Trophoblast cell (in vitro differentiated cells and primary cell): ENCODE data around the gene CAPZB.
A peak's percentile ranks its signal among the peaks of the same experiment; 100 is the strongest.

Experiments
- DNase-seq, 2 donors: peaks; one replicate each; pipeline ENCODE4 v3.0.0-alpha.2; 2016
- H2AFZ ChIP-seq: 2 replicates; pipeline ENCODE4 v1.6.1; 2013; ENCODE audit warnings: low read length, moderate library complexity, mild to moderate bottlenecking; ENCODE audit not compliant: insufficient read depth, poor library complexity
- H2AK5ac ChIP-seq: 2 replicates; pipeline ENCODE4 v1.6.1; 2013; ENCODE audit warnings: mild to moderate bottlenecking, low read length
- H2BK120ac ChIP-seq: 2 replicates; pipeline ENCODE4 v1.6.1; 2013; ENCODE audit warnings: low read length, mild to moderate bottlenecking, moderate library complexity; ENCODE audit not compliant: insufficient read depth, poor library complexity
- H2BK12ac ChIP-seq: 2 replicates; pipeline ENCODE4 v1.6.1; 2013; ENCODE audit warnings: mild to moderate bottlenecking, low read length, moderate library complexity
- H2BK5ac ChIP-seq: 2 replicates; pipeline ENCODE4 v1.6.1; 2013; ENCODE audit warnings: low read length, low read depth, moderate library complexity, mild to moderate bottlenecking; ENCODE audit not compliant: poor library complexity
- H3K14ac ChIP-seq: 2 replicates; pipeline ENCODE4 v1.6.1; 2013; ENCODE audit warnings: mild to moderate bottlenecking, low read length
- H3K18ac ChIP-seq: 2 replicates; pipeline ENCODE4 v1.6.1; 2013; ENCODE audit warnings: mild to moderate bottlenecking, low read length
- H3K23ac ChIP-seq: 2 replicates; pipeline ENCODE4 v1.6.1; 2013; ENCODE audit warnings: low read length
- H3K27ac ChIP-seq: 2 replicates; pipeline ENCODE4 v1.5.1; 2013; ENCODE audit warnings: low read depth, mild to moderate bottlenecking, inconsistent platforms, low read length, moderate library complexity
- H3K27me3 ChIP-seq: 2 replicates; pipeline ENCODE4 v1.6.1; 2013; ENCODE audit warnings: inconsistent platforms, mild to moderate bottlenecking, low read length, moderate library complexity; ENCODE audit not compliant: insufficient read depth
- H3K36me3 ChIP-seq, 2 experiments: 1 replicate in 1 of 2; 2 replicates in 1 of 2; pipeline ENCODE4 v1.6.1; 2013; ENCODE audit warnings: low read length in 2 of 2, mild to moderate bottlenecking in 2 of 2, moderate library complexity in 1 of 2; ENCODE audit not compliant: insufficient read depth in 2 of 2, control insufficient read depth in 1 of 2
- H3K4ac ChIP-seq: 2 replicates; pipeline ENCODE4 v1.6.1; 2013; ENCODE audit warnings: low read depth, mild to moderate bottlenecking, low read length, moderate library complexity
- H3K4me1 ChIP-seq, 2 experiments: 1 replicate in 1 of 2; 2 replicates in 1 of 2; pipeline ENCODE4 v1.6.1; 2013; ENCODE audit warnings: low read length in 2 of 2, mild to moderate bottlenecking in 2 of 2, moderate library complexity in 1 of 2; ENCODE audit not compliant: insufficient read depth in 2 of 2, control insufficient read depth in 1 of 2
- H3K4me2 ChIP-seq: 2 replicates; pipeline ENCODE4 v1.6.1; 2013; ENCODE audit warnings: inconsistent platforms, mild to moderate bottlenecking, low read length, moderate library complexity
- H3K4me3 ChIP-seq: 2 replicates; pipeline ENCODE4 v1.5.1; 2013; ENCODE audit warnings: mild to moderate bottlenecking, low read depth, low read length, inconsistent platforms
- H3K79me1 ChIP-seq: one replicate; pipeline ENCODE4 v1.6.1; 2013; ENCODE audit warnings: low read length
- H3K79me2 ChIP-seq: 2 replicates; pipeline ENCODE4 v1.6.1; 2013; ENCODE audit warnings: low read length, mild to moderate bottlenecking; ENCODE audit not compliant: control insufficient read depth, insufficient read depth, poor library complexity
- H3K9ac ChIP-seq: 2 replicates; pipeline ENCODE4 v1.6.1; 2013; ENCODE audit warnings: mild to moderate bottlenecking, low read length
- H3K9me3 ChIP-seq: 2 replicates; pipeline ENCODE4 v1.6.1; 2013; ENCODE audit warnings: low read depth, mild to moderate bottlenecking, control low read depth, inconsistent platforms, low read length; ENCODE audit not compliant: insufficient read depth
- H4K12ac ChIP-seq: 2 replicates; pipeline ENCODE4 v1.6.1; 2013; ENCODE audit warnings: low read depth, mild to moderate bottlenecking, low read length, moderate library complexity
- H4K8ac ChIP-seq: 2 replicates; pipeline ENCODE4 v1.6.1; 2013; ENCODE audit warnings: low read depth, mild to moderate bottlenecking, low read length, moderate library complexity
- H4K91ac ChIP-seq: one replicate; pipeline ENCODE4 v1.6.1; 2013; ENCODE audit warnings: low read depth, mild to moderate bottlenecking, low read length, moderate library complexity
- WGBS: extraction: QIAGEN DNeasy Blood & Tissue Kit; methylation state at CpG from one replicate; pipeline ENCODE4 v1.1.7; 2013; ENCODE audit warnings: missing lambda C conversion rate; ENCODE audit not compliant: insufficient read length, insufficient coverage; ENCODE audit errors: extremely low coverage; 5-methylcytosine and 5-hydroxymethylcytosine counted together

CAPZB gene

DNA sequence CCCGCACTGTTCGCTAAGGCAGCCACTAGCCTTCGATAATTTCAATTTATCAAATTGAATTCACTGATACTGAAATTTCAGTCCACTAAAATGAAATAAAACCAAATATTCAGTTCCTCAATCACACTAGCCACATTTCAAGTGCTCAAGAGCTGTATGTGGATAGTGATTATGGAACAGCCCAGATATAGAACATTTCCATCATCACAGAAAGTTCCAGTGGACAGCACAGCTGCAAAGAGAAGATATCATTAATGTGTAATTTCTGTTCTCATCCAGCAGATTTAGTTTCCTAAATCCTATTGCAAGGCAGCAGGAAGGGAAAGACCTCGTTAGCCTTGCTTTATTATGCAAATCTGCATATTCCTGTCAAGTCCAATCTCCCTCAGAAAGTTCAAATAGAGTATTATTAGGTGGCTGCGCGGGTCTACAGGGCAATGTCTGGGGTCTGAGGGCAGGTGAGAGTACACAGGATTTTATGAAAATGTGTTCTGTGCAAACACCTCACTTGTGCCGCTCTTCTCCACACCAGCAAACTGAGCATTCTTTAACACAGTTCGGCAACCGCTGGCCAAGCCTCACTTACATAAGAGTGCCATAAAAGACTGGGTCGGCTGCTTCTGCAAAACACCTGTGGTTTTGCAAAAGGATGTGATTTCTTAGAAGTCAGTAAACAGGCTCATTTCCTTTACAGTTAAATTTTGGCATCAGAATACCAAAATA is 22.4 kb downstream of the CAPZB start:
- peaks cover 43% of the 10 kb centered on the region for H3K79me2 ChIP-seq
- no peak overlapping the region for H3K14ac ChIP-seq
- no peak overlapping the region for H3K9ac ChIP-seq
- peaks cover 5 to 6% of the 10 kb centered on the region in 2 experiments for H3K36me3 ChIP-seq
- H3K9me3 ChIP-seq, result peaks cover 3% of the 10 kb centered on the region
- H3K4ac ChIP-seq, result peak overlapping the region; percentile 81
- no peaks in the 10 kb centered on the region for H3K27me3 ChIP-seq
- H4K91ac ChIP-seq, result no peak overlapping the region
- no peak overlapping the region for H3K18ac ChIP-seq
- no peak overlapping the region for H3K4me2 ChIP-seq
- no peak overlapping the region for H2AFZ ChIP-seq
- H2BK5ac ChIP-seq, result no peak overlapping the region
- H2BK120ac ChIP-seq, result no peak overlapping the region
- WGBS, result no CpG with 5 or more reads among the region's 10 CpGs
- DNase-seq, result no peak
- no peak overlapping the region for H3K27ac ChIP-seq
- H4K8ac ChIP-seq, result no peak overlapping the region
- no peak overlapping the region for H2AK5ac ChIP-seq
- no peaks in the 10 kb centered on the region for H3K4me1 ChIP-seq
- H3K23ac ChIP-seq, result no peak overlapping the region
- H2BK12ac ChIP-seq, result no peak overlapping the region
- no peak overlapping the region for H3K4me3 ChIP-seq
- no peaks in the 10 kb centered on the region for H3K79me1 ChIP-seq
- no peak overlapping the region for H4K12ac ChIP-seq

DNA sequence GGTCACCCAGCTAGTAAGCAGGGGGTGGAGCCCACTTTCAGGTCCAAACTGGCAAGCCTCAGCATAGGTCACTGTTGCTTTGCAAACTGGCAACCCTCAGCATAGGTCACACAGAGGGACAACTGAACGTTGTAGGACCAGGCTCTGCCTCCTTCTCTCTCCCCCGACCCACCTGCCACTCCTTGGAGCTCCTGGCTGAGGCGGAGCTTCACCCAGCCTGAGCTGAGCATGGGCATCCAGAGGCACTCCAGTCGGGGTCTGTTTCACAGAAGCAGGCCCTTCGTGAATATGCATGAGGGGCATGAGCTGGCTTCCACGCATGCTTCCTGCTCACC is 24.2 kb downstream of the CAPZB start:
- no CpG with 5 or more reads among the region's 6 CpGs for WGBS
- H4K91ac ChIP-seq, result no peak overlapping the region
- H3K27me3 ChIP-seq, result no peaks in the 10 kb centered on the region
- no peak overlapping the region for H3K23ac ChIP-seq
- no peaks in the 10 kb centered on the region for H3K79me1 ChIP-seq
- H2BK5ac ChIP-seq, result no peak overlapping the region
- H2AFZ ChIP-seq, result no peak overlapping the region
- no peak overlapping the region for H3K18ac ChIP-seq
- peaks cover 3 to 6% of the 10 kb centered on the region in 2 experiments for H3K4me1 ChIP-seq
- no peak overlapping the region for H4K8ac ChIP-seq
- no peak overlapping the region for H2BK120ac ChIP-seq
- peaks cover 2 to 6% of the 10 kb centered on the region in 2 experiments for H3K36me3 ChIP-seq
- no peak for DNase-seq
- no peak overlapping the region for H3K27ac ChIP-seq
- peak overlapping the region; percentile 41 for H3K4ac ChIP-seq
- H4K12ac ChIP-seq, result no peak overlapping the region
- peaks cover 3% of the 10 kb centered on the region for H3K9me3 ChIP-seq
- no peak overlapping the region for H2AK5ac ChIP-seq
- H3K4me3 ChIP-seq, result no peak overlapping the region
- H2BK12ac ChIP-seq, result no peak overlapping the region
- no peak overlapping the region for H3K14ac ChIP-seq
- H3K79me2 ChIP-seq, result peaks cover 33% of the 10 kb centered on the region
- no peak overlapping the region for H3K4me2 ChIP-seq
- H3K9ac ChIP-seq, result no peak overlapping the region

DNA sequence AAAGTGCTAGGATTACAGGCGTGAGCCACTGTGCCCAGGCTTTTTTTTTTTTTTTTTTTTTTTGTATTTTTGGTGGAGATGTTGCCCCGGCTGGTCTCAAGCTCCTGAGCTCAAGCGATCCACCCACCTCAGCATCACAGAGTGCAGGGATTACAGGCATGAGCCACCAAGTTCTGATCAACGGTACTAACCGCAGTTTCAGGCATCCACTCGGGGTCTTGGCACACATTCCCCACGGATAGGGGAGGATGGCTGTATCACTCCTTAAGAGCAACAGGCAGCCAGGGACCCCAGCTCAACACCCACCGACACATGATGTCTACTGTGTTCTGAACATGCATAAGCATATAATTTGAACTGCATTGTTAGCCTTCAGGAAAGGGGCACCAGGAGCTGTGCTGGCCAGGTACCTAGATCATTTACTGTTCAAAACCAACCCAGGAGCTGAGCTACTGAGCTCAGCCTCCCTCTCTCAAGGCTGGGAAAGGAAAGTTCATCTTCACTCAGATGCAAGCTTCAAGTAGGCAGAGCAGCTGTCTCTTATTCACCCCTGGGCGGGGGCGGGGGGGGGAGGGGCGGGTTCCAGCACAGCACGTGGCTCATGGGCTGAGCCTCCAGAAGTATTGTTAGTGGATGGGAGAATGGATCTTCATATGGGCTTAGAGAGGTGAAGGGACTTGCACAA is 24.7 kb downstream of the CAPZB start:
- Histone ChIP-seq H3K4me2 (no peak overlapping the region), H3K9me3 (peaks cover 3% of the 10 kb centered on the region), H2BK5ac (no peak overlapping the region), H3K36me3 (peaks cover 2 to 4% of the 10 kb centered on the region in 2 experiments), H3K9ac (no peak overlapping the region), H2BK120ac (no peak overlapping the region), H4K91ac (no peak overlapping the region), H3K4me1 (peaks cover 3 to 6% of the 10 kb centered on the region in 2 experiments), H3K23ac (no peak overlapping the region), H2AK5ac (no peak overlapping the region), H2BK12ac (no peak overlapping the region), H3K79me2 (peaks cover 31% of the 10 kb centered on the region), H3K27ac (no peak overlapping the region), H2AFZ (no peak overlapping the region), H3K4ac (peak overlapping the region; percentile 41), H3K4me3 (no peak overlapping the region), H3K14ac (no peak overlapping the region), H3K79me1 (no peaks in the 10 kb centered on the region), H4K8ac (no peak overlapping the region), H3K18ac (no peak overlapping the region), H3K27me3 (no peaks in the 10 kb centered on the region), H4K12ac (no peak overlapping the region)
- DNase-seq, result no peak
- no CpG with 5 or more reads among the region's 12 CpGs for WGBS

DNA sequence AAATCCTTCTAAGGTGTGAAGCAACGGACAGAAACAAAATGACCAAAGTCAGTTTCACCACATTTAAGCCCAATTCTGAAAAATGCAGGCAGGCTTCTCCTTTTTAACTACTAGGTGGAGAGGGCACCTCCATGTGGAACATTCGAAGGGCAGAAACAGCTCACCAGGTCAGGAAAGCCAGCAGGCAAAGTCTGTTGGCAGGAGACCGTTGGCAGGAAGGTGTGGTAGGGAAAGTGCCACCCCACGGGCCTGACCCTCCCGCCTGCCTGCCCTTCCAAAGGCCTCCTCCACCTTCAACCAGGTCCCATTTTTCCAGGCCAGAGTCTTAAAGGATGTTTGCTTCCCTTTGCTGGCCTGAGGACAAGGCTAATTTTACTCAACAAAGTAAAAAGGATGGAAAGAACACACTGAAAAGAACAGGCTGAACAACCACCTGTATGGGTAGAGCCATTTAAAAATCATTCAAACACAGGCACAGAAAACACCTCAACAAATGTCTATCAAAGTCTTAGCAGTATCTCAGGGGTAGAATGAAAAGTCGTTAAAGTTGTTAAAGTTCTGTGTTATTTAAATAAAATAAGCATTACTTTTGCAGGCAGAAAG is 26.4 kb downstream of the CAPZB start:
- no peak overlapping the region for H2BK12ac ChIP-seq
- H3K79me1 ChIP-seq, result no peaks in the 10 kb centered on the region
- H3K27me3 ChIP-seq, result no peaks in the 10 kb centered on the region
- H3K9me3 ChIP-seq, result peaks cover 3% of the 10 kb centered on the region
- no peak overlapping the region for H3K14ac ChIP-seq
- no peak overlapping the region for H3K18ac ChIP-seq
- H4K91ac ChIP-seq, result no peak overlapping the region
- H2AFZ ChIP-seq, result no peak overlapping the region
- no peak overlapping the region for H3K4me2 ChIP-seq
- H3K4me3 ChIP-seq, result no peak overlapping the region
- H3K4ac ChIP-seq, result peak overlapping the region; percentile 65
- H2AK5ac ChIP-seq, result no peak overlapping the region
- no peak overlapping the region for H4K12ac ChIP-seq
- peaks cover 27% of the 10 kb centered on the region for H3K79me2 ChIP-seq
- no peak for DNase-seq
- H3K36me3 ChIP-seq, result peaks cover 2 to 4% of the 10 kb centered on the region in 2 experiments
- H2BK120ac ChIP-seq, result no peak overlapping the region
- H3K27ac ChIP-seq, result no peak overlapping the region
- no peak overlapping the region for H3K9ac ChIP-seq
- no peak overlapping the region for H2BK5ac ChIP-seq
- no peak overlapping the region for H4K8ac ChIP-seq
- WGBS, result no CpG with 5 or more reads among the region's 6 CpGs
- no peak overlapping the region for H3K23ac ChIP-seq
- peaks cover 18 to 21% of the 10 kb centered on the region in 2 experiments for H3K4me1 ChIP-seq
